Ascending aorta (tissue), 2 donors: ENCODE results near the gene SMPD4. TPM values are rescaled to one million over a fixed set of nuclear protein-coding genes. Genes with fewer than 3 reads are reported as not detected.
"Not testable (repeated sequence)": the region's sequence is repeated elsewhere in the genome, so short reads cannot be mapped to it uniquely, and the experiment has no call there.

ENCODE experiments used
- DNase-seq, 2 donors: peaks; one replicate each; pipeline ENCODE4 v3.0.0-alpha.2; 2019; ENCODE audit warnings: low spot score in 2 of 2
- H3K27ac ChIP-seq, 2 donors: fragments of 200-600 bp; sonication (generic); one replicate each; pipeline ENCODE4 v1.5.1; 2016 to 2017; ENCODE audit warnings: mild to moderate bottlenecking in 1 of 2
- H3K27me3 ChIP-seq: fragments of 200-600 bp; sonication (generic); one replicate; pipeline ENCODE4 v1.5.1; 2017
- H3K36me3 ChIP-seq, 2 donors: fragments of 200-600 bp; sonication (generic); one replicate each; pipeline ENCODE4 v1.5.1; 2016
- H3K4me1 ChIP-seq, 2 donors: fragments of 200-600 bp; sonication (generic); one replicate each; pipeline ENCODE4 v1.5.1; 2016 to 2017; ENCODE audit warnings: mild to moderate bottlenecking in 1 of 2
- H3K4me3 ChIP-seq, 2 donors: fragments of 200-600 bp; sonication (generic); one replicate each; pipeline ENCODE4 v1.5.1; 2016 to 2017; ENCODE audit warnings: mild to moderate bottlenecking in 1 of 2
- H3K9me3 ChIP-seq, 2 donors: fragments of 200-600 bp; sonication (generic); one replicate each; pipeline ENCODE4 v1.5.1; 2016
- CTCF ChIP-seq, 3 experiments: fragments of 200-600 bp in 2 of 3; fragments of 450-650 bp in 1 of 3; sonication (generic) in 2 of 3; IDR thresholded peaks; one replicate each; pipeline ENCODE4 v1.5.1; 2016 to 2019; ENCODE audit warnings: antibody characterized with exemption in 3 of 3, mild to moderate bottlenecking in 1 of 3, moderate library complexity in 1 of 3
- intact Hi-C: fragments of 100-400 bp; cut with DNase I; formaldehyde crosslinking; loops from one replicate; pipeline ENCODE4 v1.15.1; 2023
- total RNA-seq: library from RNA; depleted of rRNA; stranded (reverse); fragments of >200 nt; gene quantifications from one replicate; pipeline ENCODE4 v1.1.0, GENCODE V29; 2016

The SMPD4 gene
- total RNA-seq, 1 donor from 2014 or later, result 185 TPM

GRCh38 chr2:130187268-130187667 is 5.9 kb upstream of the SMPD4 start:
- intact Hi-C loops, result no loop called here
- H3K4me1 ChIP-seq, result peaks cover 4 to 9% of the 10 kb centered on the region in 2 donors
- H3K36me3 ChIP-seq, result peaks cover 6 to 8% of the 10 kb centered on the region in 2 donors
- no peaks in the 10 kb centered on the region for H3K9me3 ChIP-seq
- no peak for DNase-seq
- no peaks in the 10 kb centered on the region for H3K27me3 ChIP-seq
- H3K27ac ChIP-seq, result no peak overlapping the region
- TF ChIP-seq CTCF (IDR thresholded peaks at IDR 0.05), result no peak
- H3K4me3 ChIP-seq, result no peak overlapping the region

- intact Hi-C loops, result no loop called here
- peaks cover 5 to 7% of the 10 kb centered on the region in 2 donors for H3K36me3 ChIP-seq
- no peak for DNase-seq
- H3K27me3 ChIP-seq, result no peaks in the 10 kb centered on the region
- no peak overlapping the region for H3K4me3 ChIP-seq
- H3K9me3 ChIP-seq, result no peaks in the 10 kb centered on the region
- TF ChIP-seq CTCF (IDR thresholded peaks at IDR 0.05), result no peak
- no peak overlapping the region for H3K27ac ChIP-seq
- H3K4me1 ChIP-seq, result peaks cover 4 to 9% of the 10 kb centered on the region in 2 donors
These were observed 5.0 kb upstream of the SMPD4 start for GRCh38 chr2:130186391-130186790.

GRCh38 chr2:130185896-130186295 is 4.5 kb upstream of the SMPD4 start:
- intact Hi-C loops, result no loop called here
- Histone ChIP-seq H3K27ac (no peak overlapping the region), H3K36me3 (peaks cover under 1 to 2% of the 10 kb centered on the region in 2 donors), H3K4me3 (no peak overlapping the region), H3K9me3 (no peaks in the 10 kb centered on the region), H3K27me3 (no peaks in the 10 kb centered on the region), H3K4me1 (peaks cover 4 to 9% of the 10 kb centered on the region in 2 donors)
- TF ChIP-seq CTCF (IDR thresholded peaks at IDR 0.05), result no peak
- no peak for DNase-seq

GRCh38 chr2:130185436-130185835 is 4.0 kb upstream of the SMPD4 start:
- Histone ChIP-seq H3K27me3 (no peaks in the 10 kb centered on the region), H3K4me3 (no peak overlapping the region), H3K4me1 (peaks cover 7 to 9% of the 10 kb centered on the region in 2 donors), H3K9me3 (no peaks in the 10 kb centered on the region), H3K27ac (no peak overlapping the region), H3K36me3 (no peaks in the 10 kb centered on the region)
- intact Hi-C loops, result no loop called here
- DNase-seq, result no peak
- no peak for TF ChIP-seq CTCF (IDR thresholded peaks at IDR 0.05)

- intact Hi-C loops, result no loop called here
- H3K9me3 ChIP-seq, result no peaks in the 10 kb centered on the region
- TF ChIP-seq CTCF (IDR thresholded peaks at IDR 0.05), result no peak
- peak overlapping the region; percentile 82 to 90 for H3K27ac ChIP-seq
- no peak for DNase-seq
- peaks cover 9 to 11% of the 10 kb centered on the region in 2 donors for H3K4me1 ChIP-seq
- no peaks in the 10 kb centered on the region for H3K36me3 ChIP-seq
- no peaks in the 10 kb centered on the region for H3K27me3 ChIP-seq
- H3K4me3 ChIP-seq, result peak overlapping the region; percentile 92 to 99
These were observed 2.3 kb upstream of the SMPD4 start for GRCh38 chr2:130183512-130184373.

GRCh38 chr2:130182826-130183511 is 1.6 kb upstream of the SMPD4 start:
- intact Hi-C loops, H3K36me3 ChIP-seq, H3K9me3 ChIP-seq, DNase-seq, H3K27me3 ChIP-seq: not testable (repeated sequence)
- H3K4me3 ChIP-seq, result peak overlapping the region; percentile 92 to 99
- peaks cover 9 to 11% of the 10 kb centered on the region in 2 donors for H3K4me1 ChIP-seq
- H3K27ac ChIP-seq, result peak overlapping the region; percentile 82 to 90
